Bladder microvascular endothelial cell (primary cell): Measurements from ENCODE around the gene PPM1B. TPM values are rescaled to one million over a fixed set of nuclear protein-coding genes. Genes with fewer than 3 reads are reported as not detected.

Experiments used
- total RNA-seq: library from RNA; depleted of rRNA; stranded (reverse); fragments of >200 nt; gene quantifications from 2 replicates; pipeline ENCODE4 v1.2.3, GENCODE V29; 2014

The PPM1B gene
- total RNA-seq: 13.8 and 39.1 TPM in 2 replicates

DNA sequence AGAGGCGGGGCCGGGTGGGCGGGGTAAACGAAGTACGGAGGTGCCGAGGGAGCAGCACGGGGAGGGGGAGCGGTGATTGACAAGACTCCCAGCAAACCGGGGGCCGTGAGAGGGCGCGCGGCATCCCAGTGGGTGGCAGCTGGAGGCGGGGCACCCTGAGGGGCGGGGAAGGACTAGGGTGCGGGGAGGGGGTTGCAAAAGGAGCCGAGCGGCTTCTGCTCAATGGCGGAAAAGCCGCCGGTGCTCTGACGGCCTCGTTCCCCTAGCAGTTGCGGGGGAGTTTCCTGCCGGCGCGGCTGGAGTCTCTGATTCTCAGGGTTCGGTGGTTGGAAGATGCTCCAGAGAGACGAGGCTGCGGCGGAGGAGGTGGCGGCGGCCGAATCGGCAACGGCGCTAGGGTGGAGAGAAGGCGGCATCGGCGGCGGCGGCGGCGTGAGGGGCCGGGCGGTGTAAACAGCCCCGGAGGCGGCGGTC is at the start of gene PPM1B:
TSS of gene PPM1B (plus strand) at position 195 of the 474 bp plus-strand sequence. CDS start 32,325 bp downstream, outside the sequence.

Other genes with a start within 250 kb of the PPM1B start
- 35.9 and 126 TPM in 2 replicates for gene LRPPRC, start 172.9 kb upstream of the PPM1B start, total RNA-seq
- not detected in 2 replicates for gene SLC3A1, start 106.6 kb downstream of the PPM1B start, total RNA-seq
- 11.0 and 33.1 TPM in 2 replicates for gene PREPL, start 192.6 kb downstream of the PPM1B start, total RNA-seq
- gene CAMKMT, start 193.1 kb downstream of the PPM1B start, total RNA-seq: 2.6 and 4.7 TPM in 2 replicates